Measurements from ENCODE around the gene TERT. TPM values are rescaled to one million over a fixed set of nuclear protein-coding genes. Genes with fewer than 3 reads are reported as not detected.

TERT gene
- total RNA-seq, 4 donors from 2014 or later: not detected

- no peaks in the 10 kb centered on the region for H3K36me3 ChIP-seq
- in situ Hi-C loops (cut with MboI; ENCODE audit: low pct_ligation_motif_present in 1 of 4, low pct_unique_long_range_greater_than_20kb in 1 of 4, low sequenced_read_pairs in 3 of 4): no loop called here
- intact Hi-C loops (cut with DNase I; ENCODE audit: low total_unique reads): no loop called here
Observed at GRCh38 chr5:1235379-1235778, 59.5 kb downstream of the TERT start.

DNA sequence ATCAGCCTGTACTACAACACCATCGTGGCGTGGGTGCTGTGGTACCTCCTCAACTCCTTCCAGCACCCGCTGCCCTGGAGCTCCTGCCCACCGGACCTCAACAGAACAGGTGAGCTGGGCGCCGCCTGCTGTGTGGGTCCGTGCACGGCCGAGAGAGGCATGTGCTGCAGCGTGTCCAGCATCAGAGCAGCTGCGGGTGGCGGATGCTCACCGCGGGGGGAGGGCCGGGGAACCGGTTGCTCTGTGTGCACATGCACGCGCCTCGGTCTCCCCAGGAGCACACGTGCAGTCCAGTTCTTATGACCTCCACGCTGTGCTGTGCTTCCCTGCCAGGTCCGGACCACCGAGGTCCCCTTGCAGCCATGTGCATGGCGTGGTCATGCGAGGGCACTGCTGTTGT lies 62.1 kb downstream of the TERT start:
- Histone ChIP-seq H3K4me3 (no peak overlapping the region), H3K9me3 (peaks cover 6 to 13% of the 10 kb centered on the region in 2 donors), H3K36me3 (no peaks in the 10 kb centered on the region), H3K4me1 (peaks cover 0 to 4% (median 0%) of the 10 kb centered on the region in 4 donors), H3K27me3 (peaks cover 39% of the 10 kb centered on the region), H3K27ac (no peak overlapping the region)
- in situ Hi-C loops (cut with MboI; ENCODE audit: low pct_ligation_motif_present in 1 of 4, low pct_unique_long_range_greater_than_20kb in 1 of 4, low sequenced_read_pairs in 3 of 4) (no loop called here), intact Hi-C loops (cut with DNase I; ENCODE audit: low total_unique reads) (no loop called here)
- DNase-seq: no peak
- WGBS, 2 donors (ENCODE audit: low coverage in 1 of 2): 87% methylated on average over 12 of the region's 25 CpGs; no CpG with 5 or more reads in 1 of the 2 donors
- TF ChIP-seq CTCF (IDR thresholded peaks at IDR 0.05) (no peak), POLR2AphosphoS5 (IDR thresholded peaks at IDR 0.05) (no peak)

More at GRCh38 chr5:1235379-1235778, 59.5 kb downstream of the TERT start:
- H3K27ac ChIP-seq: no peak overlapping the region
- H3K4me1 ChIP-seq: peaks cover 9 to 15% (median 12%) of the 10 kb centered on the region in 4 donors
- H3K9me3 ChIP-seq: peaks cover 6 to 13% of the 10 kb centered on the region in 2 donors
- no peak overlapping the region for H3K4me3 ChIP-seq
- DNase-seq: no peak
- H3K27me3 ChIP-seq: peaks cover 15% of the 10 kb centered on the region
- whole genome bisulfite sequencing, 2 donors (ENCODE audit: low coverage in 1 of 2): 90 to 100% methylated on average over 1 to 7 of the region's 8 CpGs
- no peak for TF ChIP-seq CTCF (IDR thresholded peaks at IDR 0.05)
- no peak for TF ChIP-seq POLR2A (IDR thresholded peaks at IDR 0.05)
- no peak for TF ChIP-seq EP300 (IDR thresholded peaks at IDR 0.05; ENCODE audit: low read depth)
- TF ChIP-seq POLR2AphosphoS5 (IDR thresholded peaks at IDR 0.05): no peak

DNA sequence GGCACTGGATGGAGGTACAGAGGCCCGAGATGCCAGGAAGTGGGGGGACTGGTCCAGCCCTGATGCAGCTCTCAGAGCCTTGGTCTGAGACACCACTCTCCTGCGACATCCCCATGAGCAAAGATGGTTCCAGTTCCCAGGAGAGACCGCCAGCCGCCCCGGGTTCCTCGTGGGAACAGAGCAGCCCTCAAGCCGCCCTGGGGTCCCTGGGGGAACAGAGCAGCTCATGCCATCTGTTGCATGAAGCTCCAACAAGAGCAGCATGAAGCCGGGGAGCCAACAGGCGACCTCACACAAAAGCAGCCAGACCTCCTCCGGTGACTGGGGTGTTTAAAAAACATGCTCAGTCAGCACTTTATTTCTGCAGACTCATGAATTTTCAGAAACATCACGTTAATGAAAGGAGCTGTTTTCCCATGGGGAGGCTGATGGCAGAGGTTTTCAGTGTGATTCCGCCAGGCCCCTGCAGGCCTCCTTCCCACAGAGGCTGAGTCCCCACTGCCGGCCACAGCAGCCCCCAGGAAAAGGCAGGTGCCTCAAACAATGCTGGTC lies 63.4 kb downstream of the TERT start:
- H3K4me1 ChIP-seq: peaks cover 0 to 4% (median 0%) of the 10 kb centered on the region in 4 donors
- no peak for DNase-seq
- H3K36me3 ChIP-seq: no peaks in the 10 kb centered on the region
- WGBS, 2 donors (ENCODE audit: low coverage in 1 of 2): 71% methylated on average over 9 of the region's 13 CpGs; no CpG with 5 or more reads in 1 of the 2 donors
- no peak overlapping the region for H3K27ac ChIP-seq
- peaks cover 6 to 13% of the 10 kb centered on the region in 2 donors for H3K9me3 ChIP-seq
- no peak for TF ChIP-seq CTCF (IDR thresholded peaks at IDR 0.05)
- no peak for TF ChIP-seq EP300 (IDR thresholded peaks at IDR 0.05; ENCODE audit: low read depth)
- no peak for TF ChIP-seq POLR2AphosphoS5 (IDR thresholded peaks at IDR 0.05)
- no peak for TF ChIP-seq POLR2A (IDR thresholded peaks at IDR 0.05)
- H3K4me3 ChIP-seq: no peak overlapping the region
- in situ Hi-C loops (cut with MboI; ENCODE audit: low pct_ligation_motif_present in 1 of 4, low pct_unique_long_range_greater_than_20kb in 1 of 4, low sequenced_read_pairs in 3 of 4) (no loop called here), intact Hi-C loops (cut with DNase I; ENCODE audit: low total_unique reads) (no loop called here)
- H3K27me3 ChIP-seq: peaks cover 40% of the 10 kb centered on the region

GRCh38 chr5:1230551-1230950 lies 64.3 kb downstream of the TERT start:
- H3K27ac ChIP-seq: no peak overlapping the region
- intact Hi-C loops (cut with DNase I; ENCODE audit: low total_unique reads) (no loop called here), in situ Hi-C loops (cut with MboI; ENCODE audit: low pct_ligation_motif_present in 1 of 4, low pct_unique_long_range_greater_than_20kb in 1 of 4, low sequenced_read_pairs in 3 of 4) (no loop called here)
- no peak for DNase-seq
- H3K4me3 ChIP-seq: no peak overlapping the region
- H3K36me3 ChIP-seq: no peaks in the 10 kb centered on the region
- H3K9me3 ChIP-seq: peaks cover 0 to 4% of the 10 kb centered on the region in 2 donors
- TF ChIP-seq POLR2AphosphoS5 (IDR thresholded peaks at IDR 0.05) (no peak), POLR2A (IDR thresholded peaks at IDR 0.05) (no peak), EP300 (IDR thresholded peaks at IDR 0.05; ENCODE audit: low read depth) (no peak), CTCF (IDR thresholded peaks at IDR 0.05) (no peak)
- 92% methylated on average over 17 of the region's 17 CpGs; no CpG with 5 or more reads in 1 of the 2 donors for WGBS, 2 donors (ENCODE audit: low coverage in 1 of 2)
- peaks cover 45% of the 10 kb centered on the region for H3K27me3 ChIP-seq
- H3K4me1 ChIP-seq: peaks cover 0 to 4% (median 0%) of the 10 kb centered on the region in 4 donors
